Esophagus muscularis mucosa (tissue), 3 donors: ENCODE data around the gene C1QB.

ENCODE experiments used
- CTCF ChIP-seq, 3 experiments: fragments of 200-600 bp in 2 of 3; fragments of 450-650 bp in 1 of 3; sonication (generic) in 2 of 3; IDR thresholded peaks; one replicate each; pipeline ENCODE4 v1.5.1; 2017 to 2019; ENCODE audit warnings: antibody characterized with exemption in 3 of 3, mild to moderate bottlenecking in 2 of 3, moderate library complexity in 1 of 3
- POLR2AphosphoS5 ChIP-seq, 2 donors: sonication (generic); formaldehyde crosslinking; IDR thresholded peaks; one replicate each; pipeline ENCODE4 v1.6.1; 2017; ENCODE audit warnings: antibody characterized with exemption in 2 of 2

- no peak for TF ChIP-seq CTCF (IDR thresholded peaks at IDR 0.05)
- no peak for TF ChIP-seq POLR2AphosphoS5 (IDR thresholded peaks at IDR 0.05)
These were observed 32.6 kb downstream of the C1QB start for GRCh38 chr1:22685591-22686059.
